HepG2 (cell line): ENCODE data around the gene CADM1. TPM values are rescaled to one million over a fixed set of nuclear protein-coding genes. Genes with fewer than 3 reads are reported as not detected.

Source experiments
- ATAC-seq: fragments of 200-7000 bp; cut with Tn5 transposase; 3 replicates; pipeline ENCODE4 v1.9.1; 2020; ENCODE audit warnings: mild to moderate bottlenecking, moderate library complexity
- BruUV-seq: library from RNA; stranded (reverse); fragments of 400-500 nt; replicated peaks from 2 replicates; lab custom pipeline; 2021; lab: Mats Ljungman, UMichigan
- CTCF ChIA-PET: fragments of 300-600 bp; formaldehyde crosslinking; extraction: SDS; loops from one replicate; lab custom pipeline; 2021; ENCODE audit warnings: low total read pairs, inconsistent platforms, low intra/inter-chr PET ratio; lab: Yijun Ruan, JAX
- POLR2A ChIA-PET: fragments of 350-600 bp; sonication (Branson Sonifier 250); formaldehyde crosslinking; loops from one replicate; lab custom pipeline; 2020; ENCODE audit warnings: antibody characterized with exemption, inconsistent platforms; lab: Yijun Ruan, JAX
- DNase-seq: peaks from one replicate; pipeline ENCODE4 v3.0.0-alpha.2; 2015; ENCODE audit warnings: low spot score
- FAIRE-seq: peaks from 3 replicates; lab custom pipeline; 2011; peaks lifted over from hg19 to GRCh38; lab: Jason Lieb, UNC
- H2AFZ ChIP-seq: one replicate; pipeline ENCODE4 v1.6.1; 2011; ENCODE audit warnings: low read length, inconsistent platforms
- H3K27ac ChIP-seq: fragments of 300-600 bp; 3 replicates; pipeline ENCODE4 v1.8.0; 2011; ENCODE audit warnings: mixed run types, mild to moderate bottlenecking, mixed read lengths, low read length, inconsistent platforms; ENCODE audit not compliant: insufficient read depth; ENCODE audit errors: extremely low read length
- H3K27me3 ChIP-seq, 2 experiments: fragments of 200-600 bp in 1 of 2; 2 replicates in 1 of 2; 3 replicates in 1 of 2; pipeline versions ENCODE4 v1.6.0 to v1.8.0; 2011; ENCODE audit warnings: low read length in 2 of 2, mild to moderate bottlenecking in 2 of 2, moderate library complexity in 2 of 2, inconsistent platforms in 1 of 2; ENCODE audit not compliant: insufficient read depth in 2 of 2, control insufficient read depth in 1 of 2
- H3K36me3 ChIP-seq, 2 experiments: fragments of 200-600 bp in 1 of 2; replicated peaks in 1 of 2; 2 replicates in 1 of 2; 3 replicates in 1 of 2; pipeline versions ENCODE4 v1.5.1 to v1.8.0; 2011; ENCODE audit warnings: low read length in 2 of 2, inconsistent platforms in 1 of 2; ENCODE audit not compliant: insufficient read depth in 2 of 2, control insufficient read depth in 1 of 2
- H3K4me1 ChIP-seq: 2 replicates; pipeline ENCODE4 v1.5.1; 2012; ENCODE audit warnings: low read length, inconsistent platforms; ENCODE audit not compliant: insufficient read depth
- H3K4me2 ChIP-seq: 2 replicates; pipeline ENCODE4 v1.6.0; 2011; ENCODE audit warnings: low read depth, low read length, inconsistent platforms
- H3K4me3 ChIP-seq, 3 experiments: fragments of 200-600 bp in 1 of 3; sonication (generic), shearing (Covaris generic) in 1 of 3; replicated peaks in 1 of 3; 2 replicates each; pipeline ENCODE4 v1.5.1; 2011 to 2016; ENCODE audit warnings: low read length in 3 of 3, inconsistent platforms in 2 of 3, low read depth in 2 of 3, mild to moderate bottlenecking in 2 of 3, control low read depth in 1 of 3, mixed read lengths in 1 of 3; ENCODE audit not compliant: insufficient read depth in 1 of 3
- H3K79me2 ChIP-seq: one replicate; pipeline ENCODE4 v1.6.1; 2011; ENCODE audit warnings: low read length, inconsistent platforms; ENCODE audit not compliant: insufficient read depth
- H3K9ac ChIP-seq: 2 replicates; pipeline ENCODE4 v1.6.0; 2011; ENCODE audit warnings: mild to moderate bottlenecking, low read depth, low read length, inconsistent platforms; ENCODE audit not compliant: insufficient read depth
- H3K9me3 ChIP-seq: 2 replicates; pipeline ENCODE4 v1.5.1; 2012; ENCODE audit warnings: mild to moderate bottlenecking, low read length
- H4K20me1 ChIP-seq: 2 replicates; pipeline ENCODE4 v1.6.0; 2011; ENCODE audit warnings: inconsistent platforms, mild to moderate bottlenecking, low read length, moderate library complexity; ENCODE audit not compliant: insufficient read depth
- HCFC1 ChIP-seq: fragments of 150-350 bp; IDR thresholded peaks from 2 replicates; pipeline ENCODE4 v1.6.1; 2014; ENCODE audit warnings: low read depth, low read length
- ISL2 ChIP-seq: sonication (generic); formaldehyde crosslinking; IDR thresholded peaks from 2 replicates; pipeline ENCODE4 v1.5.0; 2020; ENCODE audit warnings: missing genetic modification reagents
- PATZ1 ChIP-seq: sonication (generic); formaldehyde crosslinking; IDR thresholded peaks from 2 replicates; pipeline ENCODE4 v1.4.0; 2020; ENCODE audit warnings: missing genetic modification reagents
- SALL1 ChIP-seq: sonication (generic); formaldehyde crosslinking; IDR thresholded peaks from 2 replicates; pipeline ENCODE4 v1.8.0; 2022; ENCODE audit warnings: mild to moderate bottlenecking, missing genetic modification reagents
- SKI ChIP-seq: fragments of 450-650 bp; IDR thresholded peaks from one replicate; pipeline ENCODE4 v1.6.1; 2018; ENCODE audit warnings: mild to moderate bottlenecking; ENCODE audit not compliant: partially characterized antibody
- SP1 ChIP-seq, 2 experiments: fragments of 450-650 bp in 1 of 2; sonication (generic) in 1 of 2; formaldehyde crosslinking in 1 of 2; IDR thresholded peaks; 2 replicates each; pipeline versions ENCODE4 v1.4.0 to v1.6.1; 2016 to 2020; ENCODE audit warnings: missing genetic modification reagents in 1 of 2
- TBX2 ChIP-seq: sonication (generic); formaldehyde crosslinking; IDR thresholded peaks from 2 replicates; pipeline ENCODE4 v1.5.0; 2020; ENCODE audit warnings: missing genetic modification reagents, mild to moderate bottlenecking, borderline replicate concordance
- ZFP62 ChIP-seq: sonication (generic); formaldehyde crosslinking; IDR thresholded peaks from 2 replicates; pipeline ENCODE4 v1.4.0; 2020; ENCODE audit warnings: missing genetic modification reagents
- WGBS: methylation state at CpG from one replicate; pipeline ENCODE4 v1.1.6; 2017; ENCODE audit warnings: low lambda C conversion rate; 5-methylcytosine and 5-hydroxymethylcytosine counted together
- in situ Hi-C: cut with HindIII; loops from 2 replicates; pipeline ENCODE4 v1.10.0; 2017; ENCODE audit warnings: low pct_unique_long_range_greater_than_20kb; ENCODE audit not compliant: extremely low pct_ligation_motif_present
- intact Hi-C: fragments of 100-400 bp; cut with micrococcal nuclease; formaldehyde crosslinking; loops from one replicate; pipeline ENCODE4 v1.10.0; 2022; ENCODE audit not compliant: unreplicated experiment
- polyA plus RNA-seq, 8 experiments: library from polyadenylated mRNA; depleted of rRNA in 3 of 8; stranded (reverse) in 7 of 8; unstranded in 1 of 8; fragments of >200 nt; fragmentation: Illumina TruSeq in 4 of 8; extraction: Trizol in 4 of 8; gene quantifications; 2 replicates each; pipeline versions ENCODE4 v1.2.1 to v1.2.3, GENCODE V29; 2011 to 2016; ENCODE audit warnings: low read depth in 4 of 8, missing spikeins in 1 of 8, mixed read lengths in 1 of 8; ENCODE audit not compliant: insufficient read depth in 1 of 8
- total RNA-seq, 5 experiments: library from RNA; depleted of rRNA; stranded (reverse); fragments of >200 nt; fragmentation: Illumina TruSeq; extraction: Trizol; gene quantifications; 2 replicates each; pipeline ENCODE4 v1.2.3, GENCODE V29; 2016; ENCODE audit warnings: low read depth in 1 of 5

The CADM1 gene
- total and polyA plus RNA-seq, 2 of the 13 experiments (the other 11 are each of a cell fraction or from before 2014, with no cell fraction given) = 71.3 to 122 TPM

- Histone ChIP-seq H3K36me3 (no peaks in the 10 kb centered on the region; a peak in 1 of 5 replicates), H3K4me1 (peaks cover 30% of the 10 kb centered on the region), H3K9me3 (no peaks in the 10 kb centered on the region), H3K27me3 (no peaks in the 10 kb centered on the region), H2AFZ (no peak overlapping the region), H3K9ac (no peak overlapping the region), H3K4me2 (no peak overlapping the region), H3K4me3 (no peak overlapping the region), H4K20me1 (no peaks in the 10 kb centered on the region; the same call in 1 of the 2 replicates), H3K27ac (no peak overlapping the region), H3K79me2 (no peaks in the 10 kb centered on the region)
- in situ Hi-C loops (no loop called here), intact Hi-C loops (no loop called here)
- TF ChIP-seq HCFC1 (no peak), ZFP62 (no peak), SALL1 (CRISPR knock-in tag) (no peak), SKI (no peak), SP1 (IDR thresholded peaks at IDR 0.05) (no peak), SP1 (CRISPR knock-in tag; IDR thresholded peaks at IDR 0.05) (no peak), PATZ1 (CRISPR knock-in tag) (no peak), ISL2 (CRISPR knock-in tag) (no peak), TBX2 (CRISPR knock-in tag) (no peak)
- no TSS peak for BruUV-seq
- POLR2A ChIA-PET = no interaction called here
- FAIRE-seq (no peak), ATAC-seq (no peak), DNase-seq (no peak)
- 98% methylated on average over 4 of the region's 4 CpGs for whole genome bisulfite sequencing
- CTCF ChIA-PET = no interaction called here
Measured at GRCh38 chr11:115282923-115283322, 221.3 kb downstream of the CADM1 start.
